Transverse colon (tissue), 4 donors: ENCODE measurements around the gene TERB1.

Experiments
- CTCF ChIP-seq, 5 experiments: fragments of 200-600 bp in 3 of 5; fragments of 450-650 bp in 2 of 5; sonication (generic) in 3 of 5; IDR thresholded peaks; 1 replicate in 2 of 5; 2 replicates in 3 of 5; pipeline ENCODE4 v1.5.1; 2016 to 2017; ENCODE audit warnings: antibody characterized with exemption in 5 of 5, inconsistent platforms in 3 of 5, mild to moderate bottlenecking in 2 of 5, moderate library complexity in 1 of 5
- EP300 ChIP-seq: sonication (generic); formaldehyde crosslinking; IDR thresholded peaks from one replicate; pipeline ENCODE4 v1.6.1; 2017; ENCODE audit warnings: antibody characterized with exemption, low read depth
- POLR2A ChIP-seq: fragments of 450-650 bp; IDR thresholded peaks from one replicate; pipeline ENCODE4 v1.6.1; 2016; ENCODE audit warnings: antibody characterized with exemption, mild to moderate bottlenecking, moderate library complexity
- POLR2AphosphoS5 ChIP-seq, 3 donors: sonication (generic); formaldehyde crosslinking; IDR thresholded peaks; one replicate each; pipeline ENCODE4 v1.6.1; 2016; ENCODE audit warnings: antibody characterized with exemption in 3 of 3

- no peak for TF ChIP-seq CTCF (IDR thresholded peaks at IDR 0.05)
- no peak for TF ChIP-seq POLR2A
- TF ChIP-seq POLR2AphosphoS5 (IDR thresholded peaks at IDR 0.05) = no peak
- no peak for TF ChIP-seq EP300
Observed at GRCh38 chr16:66712512-66712911, 88.9 kb downstream of the TERB1 start.
